Dedifferentiated amniotic fluid mesenchymal stem cell (primary cell): ENCODE data around the gene UBE2V1.
"Not testable (repeated sequence)": the region's sequence is repeated elsewhere in the genome, so short reads cannot be mapped to it uniquely, and the experiment has no call there.

ENCODE experiments used
- DNase-seq: peaks from one replicate; pipeline ENCODE4 v3.0.0-alpha.2; 2016; ENCODE audit errors: extremely low spot score

UBE2V1 gene

GRCh38 chr20:50115041-50115512, 2.1 kb upstream of the UBE2V1 start:
- DNase-seq, result no peak

- no peak for DNase-seq
Measured at GRCh38 chr20:50113420-50114224, 672 bp upstream of the UBE2V1 start.

GRCh38 chr20:50111829-50112495, 988 bp downstream of the UBE2V1 start:
- DNase-seq, result no peak

DNA sequence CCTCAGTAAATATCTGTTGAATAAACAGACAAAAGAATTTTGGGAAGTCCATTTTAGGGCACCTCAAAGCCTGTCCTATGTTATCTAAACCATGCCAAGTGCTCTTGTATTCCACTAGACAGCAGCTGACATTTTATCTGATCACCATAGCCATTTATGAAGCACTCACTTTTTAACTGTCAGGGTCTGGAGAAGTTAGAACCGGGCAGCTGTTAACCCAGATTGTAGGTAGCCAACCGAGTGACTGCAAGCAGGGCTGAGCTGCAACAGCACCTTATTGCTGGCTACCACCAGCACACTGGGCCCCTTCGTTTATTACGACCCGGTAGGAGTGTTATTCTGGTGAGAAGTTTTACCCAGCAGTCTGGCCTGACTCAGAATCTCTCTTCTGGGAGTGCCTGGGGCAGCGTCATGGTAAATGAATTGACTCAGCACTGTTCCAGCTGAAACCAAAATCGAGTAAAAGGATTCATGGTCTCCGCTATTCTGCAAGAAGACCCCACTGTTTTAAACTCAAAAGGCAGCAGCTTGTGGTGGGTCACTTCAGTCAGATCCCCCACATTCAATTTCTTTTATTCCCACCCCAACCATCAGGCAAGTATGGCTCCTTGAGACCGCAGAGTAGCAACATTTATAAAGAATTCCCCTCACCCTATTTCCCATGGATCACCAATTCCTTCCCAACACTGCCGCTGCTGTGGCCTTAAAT, 1.7 kb downstream of the UBE2V1 start:
- DNase-seq, result peak; percentile 62

DNA sequence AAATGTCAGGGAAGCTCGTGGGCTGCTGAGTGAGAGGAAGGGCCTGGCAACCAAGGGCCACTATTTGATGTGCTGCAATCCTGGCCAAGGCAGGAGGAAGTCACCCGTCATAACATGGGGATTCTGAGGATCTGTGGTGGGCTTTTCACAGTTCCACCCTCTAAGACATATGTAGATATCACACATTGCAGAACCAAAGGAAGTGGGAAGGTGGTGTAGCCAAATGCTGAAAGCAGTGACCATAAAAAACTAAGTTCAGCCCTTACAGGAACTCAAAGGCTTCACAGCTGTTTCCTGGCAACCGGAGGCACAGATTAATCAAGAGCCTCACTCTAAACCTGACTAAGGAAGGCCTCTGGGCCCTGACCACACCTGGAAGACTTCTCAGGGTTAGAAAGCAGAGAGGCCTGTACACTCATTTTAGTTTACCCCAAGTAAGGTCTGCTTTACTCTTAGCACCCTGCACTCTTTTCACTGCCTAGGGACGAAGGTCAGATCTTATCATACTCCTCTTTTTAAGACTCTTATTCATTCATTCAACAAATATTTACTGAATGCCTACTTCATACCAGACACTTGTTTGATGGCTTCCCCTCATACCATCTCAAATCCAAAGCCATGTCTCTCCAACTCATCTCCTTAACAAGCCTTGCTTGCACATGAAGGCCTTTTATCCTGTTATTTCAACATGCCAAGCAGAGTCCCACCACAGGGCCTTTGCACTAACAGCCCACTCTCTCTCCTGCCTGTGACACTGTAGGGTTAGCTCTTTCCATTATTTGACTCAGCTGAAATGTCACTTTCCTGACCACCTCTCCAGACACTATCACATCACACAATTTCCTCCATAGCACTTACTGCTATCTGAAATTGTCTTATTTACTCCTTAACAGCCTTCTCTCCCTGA, 2.6 kb downstream of the UBE2V1 start:
- no peak for DNase-seq

DNA sequence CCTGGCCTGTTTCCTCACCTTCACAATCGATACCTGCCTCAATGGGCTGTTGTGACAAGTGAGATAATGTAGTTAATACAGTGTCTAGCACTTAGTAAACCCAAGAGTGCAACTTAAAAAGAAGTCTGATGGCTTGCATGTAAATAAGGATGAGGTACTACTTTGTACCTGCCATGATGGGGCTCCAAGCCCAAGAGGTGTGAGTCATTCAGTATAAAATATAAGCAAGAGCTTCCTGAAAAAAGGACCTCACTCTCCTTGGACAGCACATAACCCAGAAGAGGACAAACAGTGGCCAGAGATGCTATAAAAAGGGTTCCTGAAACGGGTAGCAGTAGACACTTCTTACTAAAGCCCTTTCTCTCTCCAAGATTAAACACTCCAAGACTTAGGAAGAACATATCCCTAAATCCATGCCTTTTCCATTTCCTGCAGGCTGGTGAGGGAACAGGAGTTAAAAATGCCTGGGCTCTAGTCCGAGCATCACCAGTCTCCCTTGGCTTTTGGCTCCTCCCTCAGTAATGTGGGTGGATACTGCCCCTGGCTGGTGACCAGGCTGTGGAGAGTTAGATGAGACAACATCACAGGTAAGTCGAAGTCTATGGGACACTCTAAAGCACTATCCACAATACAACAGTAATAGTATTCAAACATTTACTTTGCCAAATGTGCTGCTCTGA, 4.3 kb downstream of the UBE2V1 start:
- no peak for DNase-seq

DNA sequence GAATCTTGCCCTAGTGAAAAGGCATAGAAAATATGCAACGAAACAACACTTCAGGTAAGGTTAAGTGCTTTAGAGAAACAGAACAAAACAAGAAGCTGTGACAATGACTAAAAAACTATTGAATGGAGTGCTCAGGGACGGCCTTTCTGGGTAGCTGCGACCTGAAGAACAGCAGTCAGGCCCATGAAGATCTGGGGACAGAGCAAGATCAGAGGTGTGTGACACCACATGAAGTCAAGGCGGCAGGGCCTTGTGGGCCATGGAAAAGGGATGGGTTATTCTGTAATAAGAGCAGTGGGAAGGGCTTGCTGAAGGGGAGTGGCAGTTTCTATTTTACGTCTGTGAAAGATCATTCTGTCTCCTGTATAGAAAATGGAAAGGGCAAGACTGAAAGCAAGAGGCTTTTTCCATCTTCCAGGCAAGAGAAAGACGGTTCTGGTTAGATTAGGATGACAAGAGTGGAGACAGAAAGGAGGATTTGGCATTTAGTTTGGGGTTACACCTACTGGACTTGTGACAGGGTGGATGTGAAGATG, 5.1 kb downstream of the UBE2V1 start:
- no peak for DNase-seq

DNA sequence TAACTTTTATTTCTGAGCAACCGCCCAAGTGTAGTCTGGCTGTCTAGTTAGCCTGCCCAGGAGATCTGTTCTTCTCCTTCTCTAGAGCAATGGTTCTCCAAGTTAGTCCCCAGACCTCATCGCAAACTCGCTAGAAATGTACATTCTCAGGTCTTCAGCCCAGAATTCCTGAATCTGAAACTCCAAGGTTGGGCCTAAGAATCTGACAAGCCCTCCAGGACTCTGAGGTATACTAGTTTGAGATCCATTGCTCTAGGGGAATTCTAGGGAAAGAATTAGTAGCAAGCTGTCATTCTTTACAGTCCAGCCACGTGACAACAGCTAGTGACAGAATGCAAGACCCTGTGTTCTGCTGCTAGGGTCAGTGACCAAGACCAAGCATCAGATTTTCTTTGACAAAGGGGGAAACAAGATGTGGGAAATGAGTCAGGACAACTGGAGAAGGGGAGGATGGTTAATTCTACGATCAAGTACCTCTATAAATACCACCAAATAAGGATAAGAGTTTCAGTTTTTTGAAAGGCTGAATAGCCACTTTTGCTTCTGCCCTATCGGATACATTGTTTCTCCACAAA, 5.8 kb downstream of the UBE2V1 start:
- DNase-seq, result no peak

DNA sequence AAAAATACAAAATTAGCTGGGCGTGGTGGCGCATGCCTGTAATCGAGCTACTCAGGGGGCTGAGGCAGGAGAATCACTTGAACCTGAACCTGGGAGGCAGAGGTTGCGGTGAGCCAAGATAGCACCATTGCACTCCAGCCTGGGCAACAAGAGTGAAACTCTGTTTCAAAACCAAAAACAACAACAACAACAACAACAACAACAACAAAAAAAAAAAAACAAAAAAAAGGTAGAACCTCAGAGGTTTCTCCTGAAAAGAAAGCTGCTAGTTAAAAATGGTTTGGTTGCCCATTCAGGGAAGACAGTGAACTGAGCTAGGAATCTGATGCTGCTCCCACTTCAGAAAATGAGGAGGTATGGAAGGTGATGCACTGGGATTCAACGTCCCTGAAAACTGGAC, 6.3 kb downstream of the UBE2V1 start:
- not testable (repeated sequence) for DNase-seq

GRCh38 chr20:50103464-50104107, 9.4 kb downstream of the UBE2V1 start:
- peak; percentile 79 for DNase-seq

DNA sequence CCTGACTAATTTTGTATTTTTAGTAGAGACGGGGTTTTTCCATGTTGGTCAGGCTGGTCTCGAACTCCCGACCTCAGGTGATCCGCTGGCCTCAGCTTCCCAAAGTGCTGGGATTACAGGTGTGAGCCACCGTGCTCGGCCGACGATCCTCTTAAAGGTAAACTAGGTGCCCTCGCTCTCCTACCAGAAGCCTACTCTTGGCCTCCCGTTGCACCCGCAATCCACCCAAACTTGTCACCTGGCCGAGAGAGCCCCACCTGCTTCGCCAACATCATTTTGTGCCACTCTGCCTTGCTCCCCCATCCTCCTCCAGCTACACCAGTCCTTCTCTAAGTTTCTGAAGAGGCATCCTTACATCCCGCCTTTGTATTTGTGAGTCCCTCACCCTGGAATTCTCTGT, 10.4 kb downstream of the UBE2V1 start:
- DNase-seq, result not testable (repeated sequence)

GRCh38 chr20:50101887-50102286, 11.1 kb downstream of the UBE2V1 start:
- DNase-seq, result no peak

- DNase-seq, result no peak
Measured at GRCh38 chr20:50101281-50101680, 11.7 kb downstream of the UBE2V1 start.

DNA sequence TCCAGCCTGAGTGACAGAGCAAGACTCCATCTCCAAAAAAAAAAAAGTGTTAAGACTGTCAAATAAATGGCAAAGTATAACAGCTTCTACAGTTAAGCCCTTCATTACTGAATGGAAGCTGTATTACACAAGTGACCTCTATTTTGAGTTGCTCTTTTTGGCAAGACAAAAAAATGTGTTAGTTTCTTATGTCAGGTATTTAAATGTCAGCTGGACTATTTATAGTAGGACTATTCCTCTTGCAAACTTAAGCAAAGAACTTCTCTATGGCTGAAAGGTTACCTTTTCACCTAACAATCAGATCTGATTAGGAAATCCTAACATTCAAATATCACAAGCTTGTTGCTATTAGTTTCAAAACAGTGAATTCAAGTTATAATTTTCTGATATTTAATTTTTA, 12.4 kb downstream of the UBE2V1 start:
- DNase-seq, result no peak

DNA sequence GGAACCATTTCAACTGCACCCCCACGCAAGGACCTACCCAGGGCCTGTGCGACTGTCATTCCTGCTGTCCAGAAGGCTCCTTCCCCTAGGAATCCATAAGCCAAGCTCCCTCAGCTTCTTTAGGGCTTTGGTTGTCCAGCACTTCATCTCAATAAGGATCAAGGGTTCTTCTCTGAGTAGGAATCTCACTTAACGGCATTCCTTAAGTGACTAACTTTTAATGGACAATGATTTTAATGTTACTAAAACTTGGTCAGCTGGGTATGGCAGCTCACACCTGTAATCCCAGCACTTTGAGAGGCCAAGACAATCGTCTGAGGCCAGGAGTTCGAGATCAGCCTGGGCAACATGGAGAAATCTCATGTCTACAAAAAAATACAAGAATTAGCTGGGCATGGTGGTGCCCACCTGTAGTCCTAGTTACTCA, 13.4 kb downstream of the UBE2V1 start:
- no peak for DNase-seq

- no peak for DNase-seq
Measured at GRCh38 chr20:50099113-50099512, 13.8 kb downstream of the UBE2V1 start.

GRCh38 chr20:50098259-50098658, 14.7 kb downstream of the UBE2V1 start:
- no peak for DNase-seq

GRCh38 chr20:50097843-50098242, 15.1 kb downstream of the UBE2V1 start:
- DNase-seq, result no peak

GRCh38 chr20:50096237-50096636, 16.7 kb downstream of the UBE2V1 start:
- no peak for DNase-seq
